B cell (primary cell): Measurements from ENCODE around the gene TJAP1. TPM values are rescaled to one million over a fixed set of nuclear protein-coding genes. Genes with fewer than 3 reads are reported as not detected.

Experiments used
- ATAC-seq: fragments of 200-7000 bp; cut with Tn5 transposase; one replicate; pipeline ENCODE4 v1.10.0; 2021; ENCODE audit warnings: low read depth, mild to moderate bottlenecking, moderate number of reproducible peaks, moderate library complexity
- CTCF ChIA-PET: fragments of 350-600 bp; sonication (Branson Sonifier 250); formaldehyde crosslinking; loops from one replicate; lab custom pipeline; 2021; ENCODE audit warnings: antibody characterized with exemption, inconsistent platforms; lab: Charles Lee
- POLR2A ChIA-PET: fragments of 350-600 bp; sonication (Branson Sonifier 250); formaldehyde crosslinking; loops from one replicate; lab custom pipeline; 2021; ENCODE audit warnings: antibody characterized with exemption; lab: Charles Lee
- DNase-seq: peaks from one replicate; pipeline ENCODE4 v3.0.0; 2013
- H2AFZ ChIP-seq: 2 replicates; pipeline ENCODE4 v1.6.1; 2012; ENCODE audit warnings: mild to moderate bottlenecking, low read depth, low read length; ENCODE audit not compliant: insufficient read depth, poor library complexity, severe bottlenecking
- H3K27ac ChIP-seq, 2 donors: 1 replicate in 1 of 2; 2 replicates in 1 of 2; pipeline ENCODE4 v1.5.1; 2012 to 2013; ENCODE audit warnings: low read length in 2 of 2, mild to moderate bottlenecking in 2 of 2, moderate library complexity in 1 of 2
- H3K27me3 ChIP-seq, 4 experiments: fragments of 200-600 bp in 1 of 4; sonication (generic) in 1 of 4; replicated peaks in 1 of 4; 1 replicate in 2 of 4; 2 replicates in 2 of 4; pipeline versions ENCODE4 v1.6.1 to v1.7.0; 2013 to 2016; ENCODE audit warnings: low read length in 3 of 4, mild to moderate bottlenecking in 2 of 4, mixed read lengths in 1 of 4, moderate library complexity in 1 of 4; ENCODE audit not compliant: insufficient read depth in 4 of 4, control insufficient read depth in 3 of 4; ENCODE audit errors: control extremely low read depth in 1 of 4
- H3K36me3 ChIP-seq, 2 experiments: replicated peaks in 1 of 2; 1 replicate in 1 of 2; 2 replicates in 1 of 2; pipeline versions ENCODE4 v1.6.1 to v1.7.1; 2013; ENCODE audit warnings: low read length in 1 of 2; ENCODE audit not compliant: insufficient read depth in 2 of 2, control insufficient read depth in 1 of 2; ENCODE audit errors: control extremely low read depth in 1 of 2, extremely low read depth in 1 of 2
- H3K4me1 ChIP-seq, 2 donors: fragments of 200-600 bp in 1 of 2; sonication (generic) in 1 of 2; 1 replicate in 1 of 2; 2 replicates in 1 of 2; pipeline versions ENCODE4 v1.5.1 to v1.6.1; 2013 to 2017; ENCODE audit warnings: low read length in 2 of 2; ENCODE audit not compliant: control insufficient read depth in 2 of 2, insufficient read depth in 2 of 2
- H3K4me2 ChIP-seq: replicated peaks from 2 replicates; pipeline ENCODE3; 2012; ENCODE audit warnings: mild to moderate bottlenecking, low read depth, low read length; ENCODE audit not compliant: poor library complexity, severe bottlenecking
- H3K4me3 ChIP-seq, 5 experiments: fragments of 200-600 bp in 1 of 5; sonication (generic) in 1 of 5; 1 replicate in 3 of 5; 2 replicates in 2 of 5; pipeline versions ENCODE4 v1.5.1 to v1.7.0; 2011 to 2016; ENCODE audit warnings: low read length in 4 of 5, mild to moderate bottlenecking in 4 of 5, low read depth in 2 of 5, control low read depth in 1 of 5, moderate library complexity in 1 of 5; ENCODE audit not compliant: insufficient read depth in 1 of 5; ENCODE audit errors: control extremely low read depth in 1 of 5, extremely low read depth in 1 of 5
- H3K79me2 ChIP-seq: fragments of 200-600 bp; sonication (generic); one replicate; pipeline ENCODE4 v1.6.0; 2016; ENCODE audit warnings: low read length; ENCODE audit not compliant: control insufficient read depth, insufficient read depth
- H3K9ac ChIP-seq: fragments of 200-600 bp; sonication (generic); 2 replicates; pipeline ENCODE4 v1.6.1; 2017; ENCODE audit warnings: mild to moderate bottlenecking, low read length, moderate library complexity
- H3K9me3 ChIP-seq, 3 donors: one replicate each; pipeline versions ENCODE4 v1.6.1 to v1.7.1; 2013; ENCODE audit warnings: low read length in 2 of 3; ENCODE audit not compliant: control insufficient read depth in 2 of 3, insufficient read depth in 1 of 3; ENCODE audit errors: control extremely low read depth in 1 of 3
- H4K20me1 ChIP-seq: 2 replicates; pipeline ENCODE4 v1.6.0; 2012; ENCODE audit warnings: mild to moderate bottlenecking, low read length; ENCODE audit not compliant: insufficient read depth, control insufficient read depth, poor library complexity, severe bottlenecking
- H3K27ac Mint-ChIP-seq: one replicate; pipeline ENCODE4 v1.8.0; 2021; ENCODE audit warnings: mixed read lengths
- H3K27me3 Mint-ChIP-seq: one replicate; pipeline ENCODE4 v1.8.0; 2021; ENCODE audit warnings: mixed read lengths
- H3K4me1 Mint-ChIP-seq: one replicate; pipeline ENCODE4 v1.8.0; 2021; ENCODE audit warnings: mixed read lengths
- H3K4me3 Mint-ChIP-seq: one replicate; pipeline ENCODE4 v1.8.0; 2021; ENCODE audit warnings: mixed read lengths
- H3K9me3 Mint-ChIP-seq: one replicate; pipeline ENCODE4 v1.8.0; 2022; ENCODE audit warnings: mixed read lengths; ENCODE audit not compliant: insufficient read depth
- CTCF ChIP-seq: fragments of 200-600 bp; IDR thresholded peaks from one replicate; pipeline ENCODE4 v1.8.0; 2022; ENCODE audit warnings: antibody characterized with exemption, mild to moderate bottlenecking
- EZH2 ChIP-seq: IDR thresholded peaks from 2 replicates; pipeline ENCODE4 v1.6.1; 2012; ENCODE audit warnings: borderline replicate concordance, low read depth, mild to moderate bottlenecking, moderate library complexity, low read length; ENCODE audit not compliant: insufficient read depth, poor library complexity, severe bottlenecking
- WGBS: methylation state at CpG from one replicate; pipeline ENCODE4 v1.1.5; 2013; ENCODE audit warnings: missing lambda C conversion rate; ENCODE audit not compliant: insufficient coverage; 5-methylcytosine and 5-hydroxymethylcytosine counted together
- intact Hi-C: fragments of 100-400 bp; cut with micrococcal nuclease; formaldehyde crosslinking; loops from one replicate; pipeline ENCODE4 v1.10.0; 2022
- polyA plus RNA-seq: library from polyadenylated mRNA; depleted of rRNA; stranded (reverse); fragments of >200 nt; gene quantifications from 2 replicates; pipeline ENCODE4 v1.2.3, GENCODE V29; 2012
- total RNA-seq, 2 donors: library from RNA; stranded (reverse); fragments of 120-200 nt in 1 of 2; gene quantifications; 1 replicate in 1 of 2; 2 replicates in 1 of 2; pipeline versions ENCODE4 v1.2.3 to v1.2.4, GENCODE V29; 2013 to 2022

TJAP1 gene
- total and polyA plus RNA-seq, 2 donors (not counting 1 experiment from before 2014, with no cell fraction given): 59.1 to 70.7 TPM

- peaks cover 4 to 62% of the 10 kb centered on the region in 2 experiments for H3K36me3 ChIP-seq
- peaks cover 23% of the 10 kb centered on the region for H4K20me1 ChIP-seq
- Mint-ChIP-seq H3K9me3 (no peaks in the 10 kb centered on the region), H3K27ac (no peak overlapping the region), H3K4me1 (peaks cover 27% of the 10 kb centered on the region), H3K4me3 (no peak overlapping the region), H3K27me3 (no peaks in the 10 kb centered on the region)
- no peaks in the 10 kb centered on the region for H3K9me3 ChIP-seq
- H3K4me3 ChIP-seq: peak overlapping the region; percentile 78 to 98 (median 91)
- no peaks in the 10 kb centered on the region for H3K27me3 ChIP-seq
- WGBS: 8% methylated on average over 10 of the region's 10 CpGs
- peak overlapping the region; percentile 47 to 91 for H3K27ac ChIP-seq
- peak overlapping the region; percentile 94 for H3K4me2 ChIP-seq
- intact Hi-C loops: loop anchor here (1.0 to 10.0 kb wide), 7 partner anchors 41 to 593 kb away; partner anchors contain the start of genes ABCC10, CNPY3, GTPBP2 and POLH
- H2AFZ ChIP-seq: peak overlapping the region; percentile 90
- no peak for ATAC-seq
- H3K4me1 ChIP-seq: peaks cover 28 to 36% of the 10 kb centered on the region in 2 donors
- ChIA-PET CTCF (interaction anchor here (0.9 to 3.9 kb wide), 3 partner anchors 10 to 254 kb away, joined by 3 to 32 read pairs (median 3); no protein-coding TSS in a partner anchor), POLR2A (interaction anchor here (1.3 kb wide), 1 partner anchor 90 kb away, joined by 5 read pairs; the partner anchor contains the start of gene ABCC10)
- H3K79me2 ChIP-seq: peaks cover 49% of the 10 kb centered on the region
- TF ChIP-seq EZH2 (no peak), CTCF (no peak)
- H3K9ac ChIP-seq: peak overlapping the region; percentile 97
- no peak for DNase-seq
These were observed 40.4 kb downstream of the TJAP1 start for GRCh38 chr6:43517505-43518357.

- H3K4me1 Mint-ChIP-seq: peaks cover 13% of the 10 kb centered on the region
- H3K27ac Mint-ChIP-seq: no peak overlapping the region
- POLR2A ChIA-PET: no interaction called here
- Histone ChIP-seq H3K9me3 (no peaks in the 10 kb centered on the region), H3K27ac (no peak overlapping the region), H3K4me1 (peaks cover 24 to 27% of the 10 kb centered on the region in 2 donors), H3K4me3 (no peak overlapping the region), H3K4me2 (no peak overlapping the region), H3K79me2 (peaks cover 48% of the 10 kb centered on the region), H3K36me3 (peaks cover 4 to 63% of the 10 kb centered on the region in 2 experiments), H3K27me3 (no peaks in the 10 kb centered on the region), H2AFZ (no peak overlapping the region), H4K20me1 (peaks cover 3% of the 10 kb centered on the region), H3K9ac (no peak overlapping the region)
- TF ChIP-seq EZH2 (no peak), CTCF (no peak)
- no peak overlapping the region for H3K4me3 Mint-ChIP-seq
- no peaks in the 10 kb centered on the region for H3K27me3 Mint-ChIP-seq
- H3K9me3 Mint-ChIP-seq: no peaks in the 10 kb centered on the region
- intact Hi-C loops: no loop called here
- CTCF ChIA-PET: no interaction called here
- DNase-seq (no peak), ATAC-seq (no peak)
- WGBS: 98% methylated on average over 6 of the region's 8 CpGs
These were observed 42.7 kb downstream of the TJAP1 start for GRCh38 chr6:43520097-43520496.
